ENCODE results near the gene APOM.
A peak's percentile ranks its signal among the peaks of the same experiment; 100 is the strongest.

Gene APOM

DNA sequence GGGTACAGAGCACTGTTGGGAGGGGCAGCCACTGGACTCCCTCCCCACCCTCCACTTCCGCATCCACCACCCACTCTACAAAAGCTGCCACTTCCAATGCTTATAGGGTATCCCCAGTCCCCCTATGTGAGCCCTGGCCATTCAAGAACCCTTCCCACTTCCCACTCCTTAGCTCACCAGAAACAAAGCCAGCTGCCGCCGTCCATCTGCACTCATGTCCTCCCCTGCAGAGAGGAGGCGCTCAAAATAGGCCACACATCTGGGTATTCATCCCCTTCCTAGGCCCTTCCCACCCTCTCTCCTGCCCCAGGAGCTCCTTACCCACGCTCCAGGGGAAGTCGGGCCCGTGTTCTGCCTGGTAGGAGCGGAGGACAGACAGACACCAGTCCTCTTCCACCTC lies 31.6 kb downstream of the APOM start:
- Mint-ChIP-seq H3K27ac (peak overlapping the region in 1 of 3 experiments; percentile 37), H3K9me3 (no peaks in the 10 kb centered on the region), H3K4me1 (peaks cover 18% of the 10 kb centered on the region), H3K36me3 (ENCODE audit: low read depth) (peaks cover 52% of the 10 kb centered on the region), H3K4me3 (no peak overlapping the region), H3K27me3 (ENCODE audit: low read depth) (no peaks in the 10 kb centered on the region)
- TF ChIP-seq, protein P1, sequence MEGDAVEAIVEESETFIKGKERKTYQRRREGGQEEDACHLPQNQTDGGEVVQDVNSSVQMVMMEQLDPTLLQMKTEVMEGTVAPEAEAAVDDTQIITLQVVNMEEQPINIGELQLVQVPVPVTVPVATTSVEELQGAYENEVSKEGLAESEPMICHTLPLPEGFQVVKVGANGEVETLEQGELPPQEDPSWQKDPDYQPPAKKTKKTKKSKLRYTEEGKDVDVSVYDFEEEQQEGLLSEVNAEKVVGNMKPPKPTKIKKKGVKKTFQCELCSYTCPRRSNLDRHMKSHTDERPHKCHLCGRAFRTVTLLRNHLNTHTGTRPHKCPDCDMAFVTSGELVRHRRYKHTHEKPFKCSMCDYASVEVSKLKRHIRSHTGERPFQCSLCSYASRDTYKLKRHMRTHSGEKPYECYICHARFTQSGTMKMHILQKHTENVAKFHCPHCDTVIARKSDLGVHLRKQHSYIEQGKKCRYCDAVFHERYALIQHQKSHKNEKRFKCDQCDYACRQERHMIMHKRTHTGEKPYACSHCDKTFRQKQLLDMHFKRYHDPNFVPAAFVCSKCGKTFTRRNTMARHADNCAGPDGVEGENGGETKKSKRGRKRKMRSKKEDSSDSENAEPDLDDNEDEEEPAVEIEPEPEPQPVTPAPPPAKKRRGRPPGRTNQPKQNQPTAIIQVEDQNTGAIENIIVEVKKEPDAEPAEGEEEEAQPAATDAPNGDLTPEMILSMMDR (IDR thresholded peaks at IDR 0.05; ENCODE audit: unreplicated experiment in 3 of 3), result no peak

DNA sequence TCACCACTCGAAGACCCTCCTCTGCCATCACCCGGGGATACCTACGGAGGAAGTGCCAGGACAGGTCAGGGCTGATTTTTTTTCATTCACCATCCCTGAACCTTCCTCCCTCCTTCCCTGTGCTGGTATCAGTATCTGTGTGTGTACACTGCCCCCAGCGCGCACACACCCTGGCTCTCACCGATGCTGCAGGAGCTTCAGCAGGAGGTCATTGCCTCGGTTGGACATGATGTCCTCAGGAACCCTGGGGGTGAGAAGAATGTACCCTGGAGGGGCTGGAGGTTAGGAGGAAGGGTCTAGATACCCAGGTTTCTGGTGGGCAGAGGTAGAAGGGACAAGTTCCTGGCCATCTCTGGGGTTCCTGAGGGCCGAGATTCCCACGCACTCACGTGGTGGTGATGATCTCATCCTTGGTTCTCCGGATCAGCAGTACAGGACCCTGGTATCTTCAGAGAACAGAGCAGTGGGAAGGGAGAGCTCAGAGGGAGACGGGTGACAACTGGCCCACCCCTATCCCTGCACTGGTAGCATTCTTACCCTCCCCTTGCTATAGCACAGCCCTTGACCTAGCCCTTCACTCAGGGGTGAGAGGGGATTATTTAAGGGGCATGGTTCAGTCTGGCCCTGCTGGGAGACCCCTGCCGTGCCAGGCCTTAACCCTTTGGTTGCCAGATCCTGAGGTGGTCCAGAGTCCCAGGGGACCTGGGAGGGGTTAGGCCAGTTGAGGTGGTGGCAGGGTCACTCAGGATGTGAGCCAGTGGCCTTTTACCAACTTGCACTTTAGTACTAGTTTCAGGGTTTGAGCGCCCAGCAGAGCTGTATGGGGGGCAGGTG lies 32.4 kb downstream of the APOM start:
- Mint-ChIP-seq H3K4me1 (peaks cover 17% of the 10 kb centered on the region), H3K27me3 (ENCODE audit: low read depth) (no peaks in the 10 kb centered on the region), H3K36me3 (ENCODE audit: low read depth) (peaks cover 59% of the 10 kb centered on the region), H3K27ac (no peak overlapping the region), H3K4me3 (no peak overlapping the region), H3K9me3 (no peaks in the 10 kb centered on the region)
- TF ChIP-seq, protein P1 (IDR thresholded peaks at IDR 0.05; ENCODE audit: unreplicated experiment in 3 of 3), result no peak

DNA sequence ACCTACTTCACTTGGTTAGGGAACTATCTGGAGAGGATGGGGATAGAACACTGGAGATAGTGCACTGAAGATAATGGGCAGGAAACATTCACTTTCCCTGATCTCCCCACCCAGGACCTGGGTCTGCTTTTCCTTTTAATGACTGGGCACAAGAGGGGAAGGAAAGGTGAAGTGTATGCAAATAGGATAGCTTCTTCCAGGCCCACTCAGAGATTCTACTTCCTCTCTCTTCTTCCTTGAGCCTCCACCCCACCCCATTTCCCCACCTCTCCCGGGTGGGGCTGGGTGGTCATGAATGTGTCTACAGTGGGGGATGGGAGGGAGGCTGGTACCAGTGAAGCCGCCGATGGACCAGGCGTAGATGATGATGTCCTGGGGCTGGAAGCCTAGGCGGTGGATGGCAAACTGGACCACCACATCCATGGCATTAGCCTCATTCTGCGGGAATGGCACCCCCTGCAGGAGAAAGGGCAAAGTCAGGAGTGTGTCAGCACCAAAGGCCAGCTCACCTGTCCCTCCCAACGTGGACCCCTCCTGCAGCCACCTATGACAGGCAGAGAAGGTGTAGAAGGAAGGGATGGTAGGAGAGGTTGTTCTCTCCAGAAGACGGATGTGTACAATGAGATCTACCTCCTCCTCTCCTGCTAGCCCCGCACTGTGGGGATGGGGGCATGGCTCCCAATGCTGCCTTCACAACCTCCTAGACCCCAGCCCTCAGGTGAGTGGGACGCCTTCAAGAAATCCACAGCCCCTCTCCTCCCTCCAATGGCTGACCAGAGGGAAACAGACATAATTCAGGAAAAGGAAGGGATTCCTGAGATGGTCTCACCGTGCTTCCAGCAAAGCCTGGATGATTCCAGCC lies 33.8 kb downstream of the APOM start:
- H3K9me3 Mint-ChIP-seq, result no peaks in the 10 kb centered on the region

DNA sequence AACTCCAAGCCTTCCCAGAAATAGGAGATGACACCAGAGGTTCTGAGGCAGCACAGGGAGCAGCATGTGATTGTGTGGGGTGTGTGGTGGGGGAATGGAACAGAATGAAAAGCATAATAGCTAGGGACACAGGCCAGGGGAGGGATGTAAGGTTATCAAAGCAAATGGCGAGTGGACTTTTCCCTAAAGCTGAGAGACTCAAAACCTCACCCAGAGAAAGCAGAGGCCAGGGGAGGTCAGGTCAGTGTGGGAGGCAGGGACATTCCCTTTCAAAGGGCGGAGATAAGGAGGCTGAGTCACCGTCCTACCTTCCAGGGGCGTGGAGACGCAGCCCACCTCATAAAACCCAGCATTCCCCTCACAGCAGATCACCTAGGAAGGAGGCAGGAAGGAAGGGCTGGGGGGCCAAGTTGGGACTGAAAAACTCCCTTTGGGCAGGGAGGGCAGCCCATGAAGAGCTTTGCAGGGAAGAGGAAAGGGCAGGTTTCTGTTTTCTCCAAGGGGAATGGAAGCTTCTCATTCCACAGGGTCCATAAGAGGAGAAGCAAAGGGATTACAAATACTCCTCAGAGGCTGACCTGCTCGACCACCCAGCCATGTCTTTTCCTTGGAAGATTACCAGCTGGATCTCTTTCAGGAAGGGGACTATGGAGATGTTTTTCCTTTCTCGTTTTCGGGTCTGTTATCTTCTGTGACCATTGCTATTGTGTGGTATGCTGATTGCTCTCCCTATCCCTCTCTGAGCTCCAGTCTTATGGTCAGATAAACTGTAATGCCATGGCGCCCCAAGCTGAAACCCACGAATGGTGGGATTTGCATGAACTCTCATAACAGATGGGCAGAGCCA lies 34.8 kb downstream of the APOM start:
- TF ChIP-seq, protein P1 (IDR thresholded peaks at IDR 0.05; ENCODE audit: unreplicated experiment in 3 of 3), result no peak
- H3K36me3 Mint-ChIP-seq (ENCODE audit: low read depth), result peaks cover 69% of the 10 kb centered on the region
- no peak overlapping the region for H3K4me3 Mint-ChIP-seq
- no peaks in the 10 kb centered on the region for H3K27me3 Mint-ChIP-seq (ENCODE audit: low read depth)
- H3K27ac Mint-ChIP-seq, result peak overlapping the region in 1 of 3 experiments; percentile 62
- peaks cover 8% of the 10 kb centered on the region for H3K4me1 Mint-ChIP-seq
- no peaks in the 10 kb centered on the region for H3K9me3 Mint-ChIP-seq

More for the DNA sequence above, 33.8 kb downstream of the APOM start:
- Mint-ChIP-seq H3K27me3 (ENCODE audit: low read depth) (no peaks in the 10 kb centered on the region), H3K4me1 (peaks cover 8% of the 10 kb centered on the region), H3K27ac (no peak overlapping the region), H3K4me3 (no peak overlapping the region), H3K36me3 (ENCODE audit: low read depth) (peaks cover 66% of the 10 kb centered on the region)
- TF ChIP-seq, protein P1 (IDR thresholded peaks at IDR 0.05; ENCODE audit: unreplicated experiment in 3 of 3), result peak in 2 of 3 experiments; percentile 13 to 30

DNA sequence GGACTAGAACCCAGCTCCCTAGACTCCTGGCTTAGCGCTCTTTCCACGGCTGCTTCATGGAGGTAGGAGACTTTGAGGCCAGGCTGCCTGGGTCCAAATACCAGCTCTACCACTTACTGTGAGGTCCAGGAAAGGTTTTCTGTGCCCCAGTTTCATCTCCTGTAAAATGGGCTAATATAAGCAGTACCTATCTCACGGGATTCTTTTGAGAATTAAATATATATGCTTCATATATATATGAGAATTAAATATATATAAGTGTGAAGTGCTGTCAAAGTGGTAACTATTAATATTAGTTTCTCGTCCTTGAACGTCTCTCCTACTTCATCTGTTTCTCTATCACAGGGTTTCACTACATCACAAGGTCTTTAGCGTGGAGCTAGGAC lies 35.4 kb downstream of the APOM start:
- Mint-ChIP-seq H3K27me3 (ENCODE audit: low read depth) (no peaks in the 10 kb centered on the region), H3K36me3 (ENCODE audit: low read depth) (peaks cover 63% of the 10 kb centered on the region), H3K4me3 (no peak overlapping the region)

More for the DNA sequence above, 35.4 kb downstream of the APOM start:
- H3K9me3 Mint-ChIP-seq, result no peaks in the 10 kb centered on the region
- H3K4me1 Mint-ChIP-seq, result peaks cover 8% of the 10 kb centered on the region
- TF ChIP-seq, protein P1 (IDR thresholded peaks at IDR 0.05; ENCODE audit: unreplicated experiment in 3 of 3), result no peak
- no peak overlapping the region for H3K27ac Mint-ChIP-seq

Measured in nephron (organoid).